IPS-NIHi7 (cell line): ENCODE data around the gene COQ5.
"Not testable (repeated sequence)": the region's sequence is repeated elsewhere in the genome, so short reads cannot be mapped to it uniquely, and the experiment has no call there.

Experiments used
- DNase-seq: peaks from one replicate; pipeline ENCODE4 v3.0.0; 2012; ENCODE audit warnings: mixed read lengths; ENCODE audit errors: extremely low spot score

COQ5 gene, protein sequence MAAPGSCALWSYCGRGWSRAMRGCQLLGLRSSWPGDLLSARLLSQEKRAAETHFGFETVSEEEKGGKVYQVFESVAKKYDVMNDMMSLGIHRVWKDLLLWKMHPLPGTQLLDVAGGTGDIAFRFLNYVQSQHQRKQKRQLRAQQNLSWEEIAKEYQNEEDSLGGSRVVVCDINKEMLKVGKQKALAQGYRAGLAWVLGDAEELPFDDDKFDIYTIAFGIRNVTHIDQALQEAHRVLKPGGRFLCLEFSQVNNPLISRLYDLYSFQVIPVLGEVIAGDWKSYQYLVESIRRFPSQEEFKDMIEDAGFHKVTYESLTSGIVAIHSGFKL

DNA sequence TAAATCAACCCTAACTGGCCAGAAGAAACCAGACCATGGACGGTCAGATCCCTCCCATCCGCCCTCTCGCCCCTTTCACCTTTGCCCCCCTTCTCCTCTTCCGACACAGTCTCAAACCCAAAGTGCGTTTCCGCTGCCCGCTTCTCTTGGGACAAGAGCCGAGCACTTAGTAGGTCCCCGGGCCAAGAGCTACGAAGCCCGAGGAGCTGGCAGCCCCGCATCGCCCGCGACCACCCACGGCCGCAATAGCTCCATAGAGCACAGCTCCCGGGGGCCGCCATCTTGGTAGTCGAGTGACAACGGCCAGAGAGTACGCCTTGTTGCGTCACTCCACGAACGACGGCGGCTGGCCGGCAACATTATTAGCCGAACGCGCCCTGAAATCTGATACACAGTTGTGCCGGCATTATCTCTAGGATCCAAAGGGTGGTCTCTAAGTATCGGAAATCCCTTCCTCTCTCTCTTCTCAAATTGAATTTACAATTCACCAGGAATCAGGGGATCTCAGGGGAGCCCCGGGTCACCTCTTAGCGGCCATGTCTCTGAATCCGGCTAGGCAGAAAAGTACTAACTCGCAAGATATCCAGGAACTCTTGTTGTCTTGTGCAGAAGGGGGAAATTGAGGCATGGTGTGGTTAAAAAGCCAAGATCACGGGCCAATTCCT, at the start of gene COQ5:
Gene COQ5 (minus strand): TSS at position 298 of the 665 bp plus-strand sequence. CDS start 17 bp downstream, at position 281.
- peak; percentile 88 for DNase-seq

DNA sequence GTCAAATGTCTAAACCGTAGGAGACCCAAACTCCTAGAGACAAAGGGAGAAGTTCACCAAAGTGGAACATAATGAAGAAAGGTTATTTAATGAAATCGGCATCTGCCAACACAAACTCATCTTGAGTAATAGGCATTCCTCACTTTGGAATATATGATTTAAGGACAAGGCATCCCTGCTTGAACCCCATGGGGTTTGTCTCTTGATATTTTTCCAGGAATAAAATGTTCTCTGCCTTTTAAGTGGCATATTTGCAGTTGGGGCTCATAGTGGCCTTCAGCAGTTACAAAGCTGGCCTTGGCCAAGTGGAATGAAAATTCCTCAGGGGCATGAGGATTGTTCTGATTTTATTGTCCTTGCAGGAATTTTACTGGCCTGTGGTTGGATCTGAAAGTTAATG, 45.1 kb upstream of the COQ5 start:
- DNase-seq: no peak

DNA sequence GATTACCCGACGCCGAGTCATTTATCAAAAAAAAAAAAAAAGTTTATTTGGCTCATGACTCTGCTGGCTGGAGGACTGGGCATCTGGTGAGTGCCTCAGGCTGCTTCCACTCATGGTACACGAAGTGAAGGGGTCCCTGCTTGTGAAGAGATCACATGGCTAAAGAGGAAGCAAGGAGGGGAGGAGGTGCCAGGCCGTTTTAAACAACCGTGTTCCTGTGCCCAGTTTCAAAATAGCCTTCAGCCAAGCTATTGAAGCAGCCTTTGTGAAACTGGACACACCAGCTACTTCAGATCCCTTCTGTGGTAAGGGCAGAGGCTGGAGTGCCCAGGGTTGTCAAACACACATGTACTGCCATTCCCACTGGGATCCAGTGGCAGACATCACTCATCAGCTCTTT, 44.6 kb upstream of the COQ5 start:
- DNase-seq: no peak

DNA sequence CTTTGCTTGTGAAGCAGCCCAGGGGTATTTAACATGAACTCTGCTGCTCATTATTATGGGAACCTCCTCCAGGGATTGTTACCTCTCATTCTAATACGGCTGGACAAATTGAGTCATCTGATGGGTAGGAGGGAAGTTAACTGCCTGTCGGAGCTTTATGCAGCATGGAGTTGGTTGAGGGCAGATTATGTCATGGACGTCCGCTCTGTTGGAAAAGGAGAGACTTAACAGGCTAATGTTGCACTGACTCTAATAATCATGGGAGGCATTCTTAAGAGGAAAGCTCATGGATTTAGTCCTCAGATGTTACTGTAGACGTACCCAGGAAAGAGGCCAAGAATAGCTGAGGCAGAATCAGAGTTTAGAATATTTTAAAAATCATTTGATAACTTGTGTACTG, 42.3 kb upstream of the COQ5 start:
- DNase-seq: no peak

DNA sequence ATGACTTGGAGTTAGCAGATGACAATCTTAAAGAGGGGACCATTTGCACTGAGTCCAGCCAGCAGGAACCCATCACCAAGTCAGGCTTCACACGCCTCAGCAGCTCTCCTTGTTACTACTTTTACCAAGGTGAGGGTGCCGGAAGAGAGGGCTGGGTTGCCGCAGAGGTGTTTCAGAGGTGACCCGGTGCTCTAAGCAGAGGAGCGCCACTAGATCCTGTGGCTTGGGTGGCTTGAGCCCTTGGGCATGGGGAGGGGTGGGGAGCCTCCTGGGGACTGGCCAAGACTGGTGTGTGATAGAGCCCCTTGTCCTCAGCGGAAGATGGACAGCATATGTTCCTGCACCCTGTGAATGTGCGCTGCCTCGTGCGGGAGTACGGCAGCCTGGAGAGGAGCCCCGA, 34.5 kb upstream of the COQ5 start:
- DNase-seq: no peak

DNA sequence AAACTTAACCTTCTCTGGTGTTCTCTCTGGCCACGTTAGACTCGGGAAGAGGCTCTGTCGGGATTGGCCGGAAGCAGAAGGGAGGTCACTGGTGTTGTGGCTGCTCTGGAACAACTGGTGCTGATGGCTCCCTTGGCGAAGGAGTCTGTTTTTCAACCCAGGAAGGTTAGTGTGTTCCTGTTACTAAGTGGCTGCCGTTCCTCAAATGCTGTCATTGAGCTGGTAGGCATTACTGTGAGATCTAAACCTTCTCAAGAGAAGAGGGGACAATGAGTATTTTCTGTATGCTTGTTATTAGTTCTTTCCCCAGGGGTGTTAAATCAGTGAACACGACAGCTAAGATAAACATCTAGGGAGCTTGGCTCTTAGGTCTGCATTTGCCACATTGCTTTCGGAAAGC, 33.9 kb upstream of the COQ5 start:
- no peak for DNase-seq

DNA sequence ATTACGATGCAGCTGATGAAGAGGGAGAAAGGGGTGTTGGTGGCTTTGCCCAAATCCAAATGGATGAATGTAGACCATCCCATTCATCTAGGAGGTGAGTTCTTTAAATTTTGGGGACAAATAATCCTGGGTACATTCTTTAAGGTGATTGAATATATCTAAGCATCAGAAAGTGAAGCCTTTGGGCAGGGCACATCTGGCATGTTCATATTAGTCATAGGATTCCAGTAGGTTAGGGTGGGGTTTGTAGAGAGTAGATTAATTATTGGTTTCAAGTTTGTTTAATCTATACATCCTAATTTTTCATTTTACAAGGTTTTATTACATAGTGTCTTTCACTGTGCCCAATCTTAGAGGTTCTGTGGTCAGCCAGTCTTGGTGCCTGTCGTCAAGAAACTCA, 28.6 kb upstream of the COQ5 start:
- DNase-seq: no peak

DNA sequence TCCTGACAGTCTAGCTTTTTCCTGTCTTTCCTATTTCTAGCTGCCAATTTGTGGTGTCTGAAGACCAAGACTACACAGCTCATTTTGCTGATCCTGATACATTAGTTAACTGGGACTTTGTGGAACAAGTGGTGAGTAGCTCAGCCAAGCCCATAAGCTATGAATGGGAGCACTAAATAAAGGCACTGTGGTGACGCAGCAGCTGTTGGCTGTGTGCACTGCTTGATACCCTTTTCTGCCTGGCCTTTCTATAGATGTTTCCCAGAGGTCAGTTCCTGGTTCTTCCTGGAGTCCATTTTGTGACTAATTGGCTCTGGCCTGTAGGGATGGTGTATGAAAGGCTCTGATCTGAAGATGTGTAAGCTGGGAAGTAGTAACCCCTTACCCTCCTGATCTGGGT, 25.7 kb upstream of the COQ5 start:
- DNase-seq: no peak

DNA sequence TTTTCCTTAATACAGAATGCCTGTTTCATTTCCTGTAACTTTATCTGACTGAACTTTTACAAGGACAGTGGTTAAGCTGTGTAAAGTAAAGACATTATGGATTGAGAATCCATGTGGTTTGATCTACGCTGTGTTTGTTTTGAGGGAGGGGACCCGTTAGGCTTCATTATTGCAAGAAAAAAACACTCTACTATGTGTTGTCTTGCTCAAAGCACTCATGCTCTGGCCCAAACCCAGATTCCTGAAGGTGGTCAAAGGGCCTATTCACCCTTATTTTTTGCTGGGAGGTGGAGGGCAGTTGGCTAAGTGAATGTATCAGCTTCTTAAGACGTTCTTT, 17.1 kb upstream of the COQ5 start:
- no peak for DNase-seq

DNA sequence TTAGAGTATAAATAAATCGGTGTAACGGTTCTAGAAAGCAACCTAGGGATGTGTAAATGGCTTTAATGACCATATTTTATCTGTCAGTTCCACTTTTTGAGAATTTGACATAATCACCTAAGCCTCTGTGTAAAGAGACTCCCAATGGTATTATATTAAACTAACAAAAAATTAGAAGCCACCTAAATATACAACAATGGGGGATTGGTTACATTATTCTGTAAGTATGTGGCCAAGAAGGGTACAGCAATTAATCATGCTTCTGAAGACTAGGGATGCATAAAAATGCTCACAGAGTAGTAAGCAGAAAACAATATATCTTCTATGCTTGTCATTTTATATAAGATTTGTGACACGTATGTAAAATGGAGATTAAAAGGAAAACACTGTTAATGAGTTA, 15.7 kb upstream of the COQ5 start:
- DNase-seq: no peak

DNA sequence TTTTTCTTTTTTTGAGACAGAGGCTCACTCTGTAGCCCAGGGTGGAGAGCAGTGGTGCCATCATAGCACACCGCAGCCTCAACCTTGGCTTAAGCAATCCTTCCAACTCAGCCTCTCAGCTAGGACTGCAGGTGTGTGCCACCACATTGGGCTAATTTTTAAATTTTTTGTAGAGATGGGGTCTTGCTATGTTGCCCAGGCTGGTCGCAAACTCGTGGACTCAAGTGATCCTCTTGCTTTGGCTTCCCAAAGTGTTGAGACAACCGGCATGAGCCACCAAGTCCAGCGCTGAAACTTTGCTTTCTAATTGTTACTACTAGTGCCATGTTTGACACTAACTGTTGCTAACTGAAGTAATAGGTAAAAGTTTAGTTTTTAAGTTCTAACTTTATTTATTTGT, 13.2 kb upstream of the COQ5 start:
- DNase-seq: no peak

DNA sequence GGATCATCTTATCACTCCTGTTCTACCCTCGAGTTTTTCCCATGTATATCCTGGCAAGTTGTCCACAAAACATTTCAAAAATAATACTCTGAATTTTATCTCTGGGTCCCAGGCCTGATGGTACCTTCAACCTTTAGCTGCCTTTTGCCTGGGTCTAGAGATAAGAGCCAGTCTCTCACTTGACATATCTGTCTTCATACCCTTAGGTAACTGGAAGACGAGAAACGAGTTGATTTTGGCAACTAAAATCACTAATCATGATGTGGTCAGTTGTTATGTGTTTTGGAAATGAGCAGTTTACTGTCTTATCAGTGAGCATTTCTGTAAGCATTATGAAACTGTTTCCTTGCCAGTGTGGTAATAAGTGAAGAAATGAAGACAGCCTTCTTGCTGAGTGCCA, 11.5 kb upstream of the COQ5 start:
- DNase-seq: no peak

DNA sequence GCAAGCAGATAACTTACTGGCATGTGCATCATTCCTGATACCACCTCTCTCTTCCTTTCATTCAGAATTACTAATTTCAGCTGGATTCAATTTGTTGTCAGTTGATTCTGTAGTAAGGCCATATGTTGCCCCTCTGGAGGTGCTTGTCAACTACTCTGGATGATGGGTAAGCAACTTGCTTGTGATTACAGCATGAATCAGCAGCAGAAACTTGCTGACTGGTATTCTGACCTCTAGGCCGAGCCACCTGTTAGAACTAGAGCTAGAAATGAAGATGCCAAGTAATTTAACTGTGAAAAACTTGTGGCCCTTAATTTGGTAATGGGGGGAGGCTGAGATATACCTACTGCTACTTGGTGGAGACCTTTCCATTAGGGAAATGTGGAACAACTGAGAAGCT, 10.3 kb upstream of the COQ5 start:
- no peak for DNase-seq

DNA sequence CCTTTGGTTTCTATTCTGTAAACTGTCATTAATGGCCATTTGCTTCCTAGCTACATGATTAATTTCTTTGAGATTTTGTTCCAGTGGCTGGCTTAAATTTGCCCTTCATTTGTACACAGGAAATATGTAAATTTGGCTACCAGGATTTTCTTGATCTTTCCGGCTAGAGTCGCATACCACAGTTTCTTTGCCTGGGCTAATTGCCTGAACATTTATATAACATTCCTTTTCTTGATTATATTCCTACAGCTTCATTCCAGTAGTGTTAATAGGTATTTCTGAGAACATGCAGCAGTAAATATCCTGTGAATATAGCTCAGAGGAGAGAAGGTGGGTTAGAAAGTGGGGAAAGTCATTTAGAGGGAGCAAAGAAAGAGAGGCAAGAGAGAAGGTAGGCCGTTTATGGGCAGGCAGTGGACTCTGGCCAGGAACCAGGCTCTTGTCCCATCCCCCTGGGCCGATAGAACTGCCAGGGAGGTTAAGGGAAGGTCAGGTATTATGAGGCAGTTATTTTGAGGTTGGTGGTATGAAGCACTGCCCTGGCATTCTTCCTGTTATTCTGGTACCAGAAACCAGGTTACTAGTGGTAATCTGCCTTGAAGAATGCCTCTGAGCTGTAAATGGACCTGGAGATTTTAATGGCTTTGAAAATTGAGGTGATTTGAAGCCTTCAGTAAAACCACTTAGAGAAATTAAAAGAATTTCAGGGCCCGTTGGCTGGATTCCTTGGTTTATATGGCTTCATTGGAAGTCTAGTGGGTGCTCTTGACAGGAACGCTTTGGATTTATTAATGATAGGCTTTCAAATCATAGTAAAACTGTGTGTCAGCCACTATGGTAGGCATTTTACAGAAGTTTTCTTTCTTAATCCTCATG, 9.6 kb upstream of the COQ5 start:
- DNase-seq: no peak

DNA sequence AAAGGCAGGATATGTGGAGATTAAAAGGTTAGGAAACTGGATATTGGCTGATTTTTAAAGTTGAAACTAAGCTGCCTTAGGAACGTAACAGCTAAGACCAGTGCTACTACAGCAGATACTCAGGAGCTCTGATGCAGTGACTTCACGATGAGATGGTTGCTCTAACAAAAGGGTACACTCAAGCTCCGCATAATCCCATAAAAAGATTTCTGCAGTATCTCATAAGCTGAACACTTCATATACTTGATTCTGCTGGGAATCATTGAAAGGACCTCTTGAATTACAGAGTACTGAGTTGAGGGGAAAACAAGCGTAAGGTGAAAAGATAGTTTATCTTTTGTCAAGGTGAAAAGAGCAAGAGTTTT, 8.9 kb upstream of the COQ5 start:
- no peak for DNase-seq

DNA sequence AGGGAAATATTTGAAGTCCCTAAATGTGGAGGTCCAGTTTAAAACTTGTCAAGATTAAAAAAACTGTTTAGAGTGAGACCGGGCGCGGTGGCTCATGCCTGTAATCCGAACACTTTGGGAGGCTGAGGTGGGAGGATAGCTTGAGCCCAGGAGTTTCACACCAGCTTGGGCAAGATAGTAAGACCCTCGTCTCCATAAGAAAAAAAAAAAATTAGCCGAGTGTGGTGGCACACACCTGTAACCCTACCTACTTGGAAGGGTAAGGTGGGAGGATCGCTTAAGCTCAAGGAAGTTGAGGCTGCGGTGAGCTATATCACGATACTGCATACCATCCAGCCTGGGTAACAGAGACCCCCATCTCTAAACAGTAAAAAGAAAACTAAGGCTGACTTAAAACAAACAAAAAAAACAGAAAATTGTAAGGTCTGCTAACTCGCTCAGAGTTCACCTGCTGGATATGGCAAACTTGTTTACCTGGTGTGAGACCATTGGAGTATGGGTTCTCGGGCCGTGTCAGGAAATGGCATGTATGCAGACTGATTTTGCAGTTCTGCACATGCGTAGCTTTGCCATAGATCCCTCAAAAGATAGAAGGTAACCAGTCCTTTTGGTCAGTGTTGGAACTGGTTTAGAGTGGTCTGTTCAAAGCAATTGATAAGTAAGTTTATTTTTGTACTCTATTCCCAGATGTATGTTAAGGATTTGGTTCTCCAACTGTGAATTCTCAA, 7.3 kb upstream of the COQ5 start:
- no peak for DNase-seq

DNA sequence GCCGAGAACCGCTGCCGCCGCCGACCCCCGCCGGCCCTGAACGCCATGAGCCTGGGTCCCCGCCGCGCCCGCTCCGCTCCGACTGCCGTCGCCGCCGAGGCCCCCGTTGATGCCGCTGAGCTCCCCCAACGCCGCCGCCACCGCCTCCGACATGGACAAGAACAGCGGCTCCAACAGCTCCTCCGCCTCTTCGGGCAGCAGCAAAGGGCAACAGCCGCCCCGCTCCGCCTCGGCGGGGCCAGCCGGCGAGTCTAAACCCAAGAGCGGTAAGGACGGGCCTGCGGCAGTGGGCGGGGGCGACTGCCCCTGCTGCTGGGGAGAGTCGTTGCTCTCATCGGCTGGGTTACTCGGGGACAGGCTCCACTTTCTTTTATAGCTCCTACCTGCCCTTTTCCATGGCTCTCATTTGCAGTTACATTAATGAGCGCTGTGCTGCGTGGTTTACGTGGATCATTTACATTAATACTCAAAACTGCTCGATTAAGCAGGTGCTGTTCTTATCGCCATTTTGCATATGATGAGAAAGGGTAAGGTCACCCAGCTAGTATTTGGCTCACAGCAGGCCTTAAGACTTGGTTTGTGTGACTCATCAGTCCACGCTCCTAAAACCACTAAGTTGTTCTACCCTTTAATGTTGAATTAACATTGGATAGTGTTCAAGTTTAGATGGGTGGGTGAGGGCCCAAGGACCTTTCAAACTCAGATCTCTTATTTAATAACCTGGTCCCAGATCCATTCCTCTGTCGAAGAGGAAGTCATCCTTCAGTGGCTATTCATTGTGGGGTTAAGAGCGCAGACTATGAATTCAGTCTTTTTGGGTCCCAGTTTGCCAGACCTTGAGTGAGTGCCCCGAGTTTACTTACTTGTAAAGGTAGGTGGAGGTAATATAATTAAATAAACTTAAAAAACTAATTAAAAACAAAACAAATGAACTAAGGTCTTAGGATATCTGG, 6.0 kb upstream of the COQ5 start:
- peak; percentile 77 for DNase-seq

DNA sequence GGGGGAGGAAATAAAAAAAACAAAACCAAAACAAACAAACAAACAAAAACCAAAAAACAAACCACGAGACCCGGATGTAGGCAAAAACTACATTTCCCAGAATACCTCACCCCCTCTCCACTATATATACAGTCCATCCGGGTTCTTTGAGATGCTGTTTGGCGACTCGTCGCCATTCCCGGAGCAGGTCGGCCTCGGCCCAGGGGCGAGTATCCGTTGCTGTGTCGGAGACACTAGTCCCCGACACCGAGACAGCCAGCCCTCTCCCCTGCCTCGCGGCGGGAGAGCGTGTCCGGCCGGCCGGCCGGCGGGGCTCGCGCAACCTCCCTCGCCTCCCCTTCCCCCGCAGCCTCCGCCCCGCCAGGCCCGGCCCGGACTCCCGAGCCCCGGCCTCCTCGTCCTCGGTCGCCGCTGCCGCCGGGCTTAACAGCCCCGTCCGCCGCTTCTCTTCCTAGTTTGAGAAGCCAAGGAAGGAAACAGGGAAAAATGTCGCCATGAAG, 5.3 kb upstream of the COQ5 start, which contains the start of gene RNF10:
Gene RNF10 (plus strand): TSS at position 154 of the 500 bp plus-strand sequence. CDS start 456 bp downstream, outside the sequence.
- peak; percentile 93 for DNase-seq

DNA sequence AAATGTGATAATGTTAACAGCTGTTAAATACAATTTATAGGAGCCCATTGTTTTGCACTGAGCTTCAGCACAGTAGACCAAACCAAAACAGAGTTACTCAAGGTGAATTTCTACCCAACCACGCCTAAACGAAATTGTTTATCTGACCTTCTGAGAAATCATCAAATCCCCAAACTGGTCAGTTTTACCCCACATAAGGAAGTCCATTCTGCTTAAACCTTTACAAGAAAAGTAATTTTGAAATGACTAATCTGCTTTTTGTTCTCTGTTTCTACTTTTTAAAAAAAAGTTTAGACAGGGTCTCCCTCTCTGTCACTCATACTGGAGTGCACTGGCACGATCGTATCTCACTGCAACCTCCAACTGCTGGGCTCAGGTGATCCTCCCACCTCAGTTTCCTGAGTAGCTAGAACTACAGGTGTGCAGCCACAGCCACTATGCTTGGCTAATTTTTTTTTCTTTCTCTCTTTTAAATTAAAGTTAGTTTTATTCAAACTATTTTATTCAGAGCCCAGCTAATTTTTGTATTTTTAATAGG, 3.8 kb upstream of the COQ5 start:
- DNase-seq: no peak

DNA sequence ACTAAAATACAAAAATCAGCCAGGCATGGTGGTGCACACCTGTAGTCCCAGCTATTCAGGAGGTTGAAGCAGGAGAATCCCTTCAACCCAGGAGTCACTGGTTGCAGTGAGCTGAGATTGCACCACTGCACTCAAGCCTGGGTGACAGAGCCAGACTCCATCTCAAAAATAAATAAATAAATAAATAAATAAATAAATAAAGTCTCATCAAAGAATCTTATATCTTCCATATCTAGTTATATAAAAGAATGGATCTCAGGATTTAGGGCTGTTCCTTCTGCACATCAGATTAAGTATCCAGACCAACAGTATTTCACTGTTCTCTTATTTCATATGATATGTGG, 1.4 kb upstream of the COQ5 start:
- not testable (repeated sequence) for DNase-seq
